GM12873 (cell line): ENCODE measurements around the gene LIMK2.

Source experiments
- CTCF ChIP-seq: IDR thresholded peaks from 2 replicates; pipeline ENCODE4 v1.5.1; 2012; ENCODE audit warnings: low read depth, mild to moderate bottlenecking, moderate library complexity, low read length, control low read depth; ENCODE audit not compliant: insufficient read depth; ENCODE audit errors: missing control alignments

The LIMK2 gene

GRCh38 chr22:31250740-31251600, 38.9 kb downstream of the LIMK2 start:
- no peak for TF ChIP-seq CTCF

GRCh38 chr22:31253949-31254348, 41.9 kb downstream of the LIMK2 start:
- TF ChIP-seq CTCF, result no peak

GRCh38 chr22:31259798-31260473, 47.8 kb downstream of the LIMK2 start:
- no peak for TF ChIP-seq CTCF

DNA sequence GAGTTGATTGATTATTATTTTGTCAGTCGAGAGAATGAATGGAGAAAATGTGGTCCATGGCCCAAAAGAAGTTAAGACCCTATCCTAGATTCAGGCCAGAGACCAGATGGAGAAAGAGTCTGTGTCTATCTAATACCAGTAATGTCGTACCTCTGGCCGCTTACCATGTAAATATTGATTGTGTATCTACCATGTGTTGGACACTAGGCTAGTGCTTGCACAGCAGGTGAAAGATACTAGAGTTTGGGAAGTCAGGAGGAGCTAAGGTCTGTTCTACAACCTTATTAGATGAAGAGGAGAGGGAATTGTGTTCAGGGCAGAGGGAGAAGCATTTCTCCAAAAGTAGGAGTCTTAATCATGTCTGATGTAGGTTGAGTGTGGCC, 48.4 kb downstream of the LIMK2 start:
- TF ChIP-seq CTCF, result no peak

DNA sequence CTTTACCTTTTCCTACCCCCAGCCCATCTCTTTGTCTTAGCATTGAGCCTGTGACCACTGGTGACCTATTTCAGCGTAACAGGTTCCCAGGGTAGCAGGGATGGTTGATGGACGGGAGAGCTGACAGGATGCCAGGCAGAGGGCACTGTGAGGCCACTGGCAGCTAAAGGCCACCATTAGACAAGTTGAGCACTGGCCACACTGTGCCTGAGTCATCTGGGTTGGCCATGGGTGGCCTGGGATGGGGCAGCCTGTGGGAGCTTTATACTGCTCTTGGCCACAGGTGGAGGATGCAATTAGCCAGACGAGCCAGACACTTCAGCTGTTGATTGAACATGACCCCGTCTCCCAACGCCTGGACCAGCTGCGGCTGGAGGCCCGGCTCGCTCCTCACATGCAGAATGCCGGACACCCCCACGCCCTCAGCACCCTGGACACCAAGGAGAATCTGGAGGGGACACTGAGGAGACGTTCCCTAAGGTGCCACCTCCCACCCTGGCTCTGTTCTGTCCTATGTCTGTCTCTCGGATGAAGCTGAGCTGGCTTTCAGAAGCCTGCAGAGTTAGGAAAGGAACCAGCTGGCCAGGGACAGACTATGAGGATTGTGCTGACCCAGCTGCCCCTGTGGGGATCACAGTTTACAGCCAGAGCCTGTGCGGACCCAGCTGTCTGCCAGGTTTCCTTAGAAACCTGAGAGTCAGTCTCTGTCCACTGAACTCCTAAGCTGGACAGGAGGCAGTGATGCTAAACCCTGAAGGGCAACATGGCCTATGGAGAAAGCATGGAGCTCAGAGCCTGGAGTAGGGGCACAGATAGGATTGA, 50.4 kb downstream of the LIMK2 start:
- no peak for TF ChIP-seq CTCF

DNA sequence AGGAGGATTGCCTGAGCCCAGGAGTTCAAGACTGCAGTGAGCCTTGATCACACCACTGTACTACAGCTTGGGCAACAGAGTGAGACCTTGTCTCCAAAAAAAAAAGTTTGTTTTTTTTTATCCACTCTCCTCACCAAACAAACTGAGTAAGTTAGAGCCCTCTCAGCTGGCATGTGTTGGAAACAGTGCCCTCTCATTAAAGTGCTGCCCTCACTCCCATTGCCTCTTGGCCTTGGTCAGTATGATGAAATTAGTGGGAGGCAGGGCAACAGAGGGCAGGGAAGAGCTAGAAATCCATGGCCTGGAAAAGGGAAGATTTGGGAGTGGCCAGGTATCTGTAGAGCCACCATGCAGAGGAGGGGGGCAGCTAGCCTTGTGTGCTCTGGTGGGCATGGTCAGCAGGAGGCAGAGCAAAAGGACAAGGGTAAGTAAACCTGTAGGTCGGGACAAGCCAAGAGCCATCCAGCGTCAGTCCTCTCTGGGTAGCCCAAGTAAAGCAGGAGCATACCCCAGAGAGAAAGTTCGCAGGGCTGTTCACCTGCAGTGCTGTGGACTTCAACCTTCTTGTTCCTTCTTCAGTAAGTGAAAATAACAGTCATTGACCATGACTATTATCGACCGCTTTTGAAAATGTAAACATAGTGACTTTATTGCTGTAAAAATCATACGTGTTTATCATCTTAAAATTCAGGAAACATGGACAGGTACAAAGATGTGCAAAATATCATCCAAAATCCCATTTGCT, 52.0 kb downstream of the LIMK2 start:
- no peak for TF ChIP-seq CTCF
